ENCODE data around the gene SHC4. TPM values are rescaled to one million over a fixed set of nuclear protein-coding genes. Genes with fewer than 3 reads are reported as not detected.
"Not testable (repeated sequence)": the region's sequence is repeated elsewhere in the genome, so short reads cannot be mapped to it uniquely, and the experiment has no call there.

Gene SHC4
- total RNA-seq, 1 donor: 0.72 TPM

GRCh38 chr15:48796521-48796920, 167.2 kb downstream of the SHC4 start:
- Histone ChIP-seq H3K9me3 (ENCODE audit: low read depth, low read length) (no peaks in the 10 kb centered on the region), H2AFZ (ENCODE audit: low read length) (no peak overlapping the region), H3K4me3 (ENCODE audit: insufficient read depth, low read length) (no peak overlapping the region), H3K36me3 (ENCODE audit: insufficient read depth, low read length) (no peaks in the 10 kb centered on the region), H3K4me2 (ENCODE audit: insufficient read depth, low read length) (peak overlapping the region; percentile 67), H3K4me1 (ENCODE audit: insufficient read depth, low read length) (peaks cover 25% of the 10 kb centered on the region), H3K27me3 (ENCODE audit: insufficient read depth, low read length) (no peaks in the 10 kb centered on the region), H3K79me2 (ENCODE audit: insufficient read depth, low read length) (peaks cover 27% of the 10 kb centered on the region), H3K27ac (ENCODE audit: low read depth, low read length) (peak overlapping the region; percentile 17), H4K20me1 (ENCODE audit: insufficient read depth, low read length) (no peaks in the 10 kb centered on the region)
- no peak for TF ChIP-seq CTCF (IDR thresholded peaks at IDR 0.05; ENCODE audit: extremely low read depth, low read depth, low read length)
- no peak for DNase-seq (ENCODE audit: insufficient read length, low spot score, missing footprints)

DNA sequence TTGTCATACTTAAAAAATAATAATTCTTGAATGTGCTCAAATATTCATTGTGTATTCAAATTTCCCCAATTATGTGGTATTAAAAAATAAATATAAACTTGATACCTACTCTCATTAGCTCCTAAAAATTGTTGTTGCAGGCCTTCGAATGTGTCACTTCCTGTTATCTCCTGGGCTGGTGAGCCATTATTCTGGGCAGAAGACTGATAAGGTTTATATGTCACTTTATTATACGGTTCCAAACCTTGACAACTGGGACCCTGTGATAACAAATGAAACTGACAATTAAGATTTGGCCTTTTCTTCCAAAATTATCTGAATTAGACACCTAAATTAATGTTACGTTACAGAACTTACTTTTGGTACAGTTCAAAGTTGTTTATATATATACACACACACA, 167.8 kb downstream of the SHC4 start:
- H3K79me2 ChIP-seq (ENCODE audit: insufficient read depth, low read length): peaks cover 22% of the 10 kb centered on the region
- no peak overlapping the region for H3K4me3 ChIP-seq (ENCODE audit: insufficient read depth, low read length)
- DNase-seq (ENCODE audit: insufficient read length, low spot score, missing footprints): no peak
- H3K27me3 ChIP-seq (ENCODE audit: insufficient read depth, low read length): no peaks in the 10 kb centered on the region
- H3K4me2 ChIP-seq (ENCODE audit: insufficient read depth, low read length): no peak overlapping the region
- no peak overlapping the region for H2AFZ ChIP-seq (ENCODE audit: low read length)
- no peak for TF ChIP-seq CTCF (IDR thresholded peaks at IDR 0.05; ENCODE audit: extremely low read depth, low read depth, low read length)
- no peaks in the 10 kb centered on the region for H3K9me3 ChIP-seq (ENCODE audit: low read depth, low read length)
- H3K4me1 ChIP-seq (ENCODE audit: insufficient read depth, low read length): peaks cover 25% of the 10 kb centered on the region
- H4K20me1 ChIP-seq (ENCODE audit: insufficient read depth, low read length): no peaks in the 10 kb centered on the region
- H3K36me3 ChIP-seq (ENCODE audit: insufficient read depth, low read length): no peaks in the 10 kb centered on the region
- no peak overlapping the region for H3K27ac ChIP-seq (ENCODE audit: low read depth, low read length)

- H2AFZ ChIP-seq (ENCODE audit: low read length): peak overlapping the region; percentile 81
- H3K79me2 ChIP-seq (ENCODE audit: insufficient read depth, low read length): peaks cover 11% of the 10 kb centered on the region
- H4K20me1 ChIP-seq (ENCODE audit: insufficient read depth, low read length): no peaks in the 10 kb centered on the region
- H3K36me3 ChIP-seq (ENCODE audit: insufficient read depth, low read length): no peaks in the 10 kb centered on the region
- H3K4me2 ChIP-seq (ENCODE audit: insufficient read depth, low read length): peak overlapping the region; percentile 34
- H3K4me1 ChIP-seq (ENCODE audit: insufficient read depth, low read length): peaks cover 25% of the 10 kb centered on the region
- no peak for DNase-seq (ENCODE audit: insufficient read length, low spot score, missing footprints)
- no peaks in the 10 kb centered on the region for H3K27me3 ChIP-seq (ENCODE audit: insufficient read depth, low read length)
- H3K9me3 ChIP-seq (ENCODE audit: low read depth, low read length): no peaks in the 10 kb centered on the region
- no peak overlapping the region for H3K4me3 ChIP-seq (ENCODE audit: insufficient read depth, low read length)
- peak overlapping the region; percentile 25 for H3K27ac ChIP-seq (ENCODE audit: low read depth, low read length)
- TF ChIP-seq CTCF (IDR thresholded peaks at IDR 0.05; ENCODE audit: extremely low read depth, low read depth, low read length): no peak
Measured at GRCh38 chr15:48794697-48795134, 169.0 kb downstream of the SHC4 start.

- Histone ChIP-seq H3K4me3 (ENCODE audit: insufficient read depth, low read length) (no peak overlapping the region), H3K27me3 (ENCODE audit: insufficient read depth, low read length) (no peaks in the 10 kb centered on the region), H2AFZ (ENCODE audit: low read length) (peak overlapping the region; percentile 6), H3K36me3 (ENCODE audit: insufficient read depth, low read length) (peaks cover 7% of the 10 kb centered on the region), H3K27ac (ENCODE audit: low read depth, low read length) (no peak overlapping the region), H4K20me1 (ENCODE audit: insufficient read depth, low read length) (no peaks in the 10 kb centered on the region), H3K79me2 (ENCODE audit: insufficient read depth, low read length) (no peaks in the 10 kb centered on the region), H3K9me3 (ENCODE audit: low read depth, low read length) (no peaks in the 10 kb centered on the region), H3K4me1 (ENCODE audit: insufficient read depth, low read length) (peaks cover 18% of the 10 kb centered on the region), H3K4me2 (ENCODE audit: insufficient read depth, low read length) (no peak overlapping the region)
- no peak for DNase-seq (ENCODE audit: insufficient read length, low spot score, missing footprints)
- TF ChIP-seq CTCF (IDR thresholded peaks at IDR 0.05; ENCODE audit: extremely low read depth, low read depth, low read length): no peak
Measured at GRCh38 chr15:48792408-48792807, 171.3 kb downstream of the SHC4 start.

DNA sequence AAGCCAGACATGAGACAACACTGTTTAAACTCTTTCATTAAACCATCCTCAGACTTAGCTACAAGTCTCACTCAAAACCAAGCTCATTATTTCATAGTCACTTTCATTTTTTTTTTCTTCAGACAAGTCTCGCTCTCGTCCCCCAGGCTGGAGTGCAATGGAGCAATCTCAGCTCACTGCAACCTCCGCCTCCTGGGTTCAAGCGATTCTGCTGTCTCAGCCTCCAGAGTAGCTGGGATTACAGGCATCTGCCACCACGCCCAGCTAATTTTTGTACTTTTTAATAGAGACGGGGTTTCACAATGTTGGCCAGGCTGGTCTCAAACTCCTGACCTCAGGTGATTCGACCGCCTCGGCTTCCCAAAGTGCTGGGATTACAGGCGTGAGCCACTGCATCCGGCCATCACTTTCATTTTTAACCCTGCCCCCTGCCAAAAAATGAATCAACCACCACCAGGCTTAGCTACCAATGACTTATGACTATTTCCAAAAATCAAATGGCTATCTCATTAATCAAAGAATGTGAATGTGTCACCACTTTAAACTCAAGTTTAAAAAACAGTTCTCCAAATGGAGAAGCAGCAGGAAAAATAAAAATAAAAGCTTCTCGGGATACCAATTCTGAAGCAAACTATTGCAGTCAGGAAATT, 173.1 kb downstream of the SHC4 start:
- H3K4me1 ChIP-seq (ENCODE audit: insufficient read depth, low read length); H4K20me1 ChIP-seq (ENCODE audit: insufficient read depth, low read length); H3K9me3 ChIP-seq (ENCODE audit: low read depth, low read length); H3K79me2 ChIP-seq (ENCODE audit: insufficient read depth, low read length); H3K27me3 ChIP-seq (ENCODE audit: insufficient read depth, low read length): not testable (repeated sequence)
- Histone ChIP-seq H3K27ac (ENCODE audit: low read depth, low read length) (peak overlapping the region; percentile 38), H3K4me3 (ENCODE audit: insufficient read depth, low read length) (peak overlapping the region; percentile 15), H2AFZ (ENCODE audit: low read length) (peak overlapping the region; percentile 25), H3K36me3 (ENCODE audit: insufficient read depth, low read length) (peaks cover 10% of the 10 kb centered on the region), H3K4me2 (ENCODE audit: insufficient read depth, low read length) (peak overlapping the region; percentile 52)
- DNase-seq (ENCODE audit: insufficient read length, low spot score, missing footprints): peak; percentile 79

All from osteoblast (primary cell).